Fibroblast of skin of left quadriceps (primary cell): ENCODE data around the gene EPB41L3.
A peak's percentile ranks its signal among the peaks of the same experiment; 100 is the strongest.

Experiments used
- DNase-seq, 2 experiments: peaks; one replicate each; pipeline ENCODE4 v3.0.0-alpha.2; 2013; ENCODE audit warnings: low read depth in 2 of 2

EPB41L3 gene

GRCh38 chr18:5452943-5453443 is 90.8 kb downstream of the EPB41L3 start:
- DNase-seq = no peak

GRCh38 chr18:5451871-5452270 is 91.9 kb downstream of the EPB41L3 start:
- DNase-seq = no peak

- no peak for DNase-seq
Observed at GRCh38 chr18:5451150-5451549, 92.6 kb downstream of the EPB41L3 start.

GRCh38 chr18:5449858-5450509 is 93.8 kb downstream of the EPB41L3 start:
- DNase-seq = no peak

GRCh38 chr18:5447442-5447841 is 96.4 kb downstream of the EPB41L3 start:
- DNase-seq = no peak

- DNase-seq = no peak
Observed at GRCh38 chr18:5444847-5445246, 99.0 kb downstream of the EPB41L3 start.

GRCh38 chr18:5444269-5444668 is 99.5 kb downstream of the EPB41L3 start:
- peak in 1 of 2 experiments; percentile 13 for DNase-seq

- DNase-seq = no peak
Observed at GRCh38 chr18:5439986-5440696, 103.7 kb downstream of the EPB41L3 start.

- DNase-seq = no peak
Observed at GRCh38 chr18:5434425-5434824, 109.4 kb downstream of the EPB41L3 start.

GRCh38 chr18:5431836-5432575 is 111.8 kb downstream of the EPB41L3 start:
- DNase-seq = no peak

GRCh38 chr18:5430131-5430530 is 113.7 kb downstream of the EPB41L3 start:
- DNase-seq = no peak

- no peak for DNase-seq
Observed at GRCh38 chr18:5429681-5430080, 114.1 kb downstream of the EPB41L3 start.

- DNase-seq = no peak
Observed at GRCh38 chr18:5425721-5426120, 118.1 kb downstream of the EPB41L3 start.

GRCh38 chr18:5424903-5425664 is 118.7 kb downstream of the EPB41L3 start:
- DNase-seq = peak; percentile 17

GRCh38 chr18:5422626-5423025 is 121.2 kb downstream of the EPB41L3 start:
- no peak for DNase-seq

- no peak for DNase-seq
Observed at GRCh38 chr18:5421981-5422380, 121.8 kb downstream of the EPB41L3 start.

GRCh38 chr18:5420906-5421305 is 122.9 kb downstream of the EPB41L3 start:
- no peak for DNase-seq

- no peak for DNase-seq
Observed at GRCh38 chr18:5419601-5420000, 124.2 kb downstream of the EPB41L3 start.

- DNase-seq = no peak
Observed at GRCh38 chr18:5419030-5419429, 124.8 kb downstream of the EPB41L3 start.

GRCh38 chr18:5417342-5417741 is 126.5 kb downstream of the EPB41L3 start:
- peak in 1 of 2 experiments; percentile 3 for DNase-seq

- DNase-seq = no peak
Observed at GRCh38 chr18:5416112-5416511, 127.7 kb downstream of the EPB41L3 start.

- no peak for DNase-seq
Observed at GRCh38 chr18:5415665-5416064, 128.1 kb downstream of the EPB41L3 start.
